Activated CD4-positive, alpha-beta T cell treated with anti-CD3 and anti-CD28 coated beads, Interleukin-2, Interleukin-6, amounts not matched to agents 100 ng/mL and 50 ng/mL, durations not matched to agents 16 hours and 8 hours (primary cell): ENCODE data around the gene LIMK2.
"Not testable (repeated sequence)": the region's sequence is repeated elsewhere in the genome, so short reads cannot be mapped to it uniquely, and the experiment has no call there.

Source experiments
- DNase-seq: peaks from one replicate; pipeline ENCODE4 v3.0.0-alpha.2; 2020

LIMK2 gene

GRCh38 chr22:31211862-31212730 lies at the start of gene LIMK2:
TSS of gene LIMK2 (plus strand) at chr22:31212298. CDS start at chr22:31212409, 111 bp downstream.
- DNase-seq = peak; percentile 98

GRCh38 chr22:31170971-31171370 lies 41.1 kb upstream of the LIMK2 start:
- DNase-seq = no peak

- not testable (repeated sequence) for DNase-seq
Observed at GRCh38 chr22:31171734-31172133, 40.4 kb upstream of the LIMK2 start.

- peak; percentile 48 for DNase-seq
Observed at GRCh38 chr22:31173386-31174145, 38.5 kb upstream of the LIMK2 start.

- no peak for DNase-seq
Observed at GRCh38 chr22:31176923-31177322, 35.2 kb upstream of the LIMK2 start.

- no peak for DNase-seq
Observed at GRCh38 chr22:31177420-31178162, 34.5 kb upstream of the LIMK2 start.

- no peak for DNase-seq
Observed at GRCh38 chr22:31178859-31179258, 33.2 kb upstream of the LIMK2 start.

- no peak for DNase-seq
Observed at GRCh38 chr22:31179345-31179744, 32.8 kb upstream of the LIMK2 start.

- DNase-seq = no peak
Observed at GRCh38 chr22:31184015-31184414, 28.1 kb upstream of the LIMK2 start.

- DNase-seq = no peak
Observed at GRCh38 chr22:31185056-31185455, 27.0 kb upstream of the LIMK2 start.

GRCh38 chr22:31187627-31188026 lies 24.5 kb upstream of the LIMK2 start:
- DNase-seq = no peak

- DNase-seq = no peak
Observed at GRCh38 chr22:31192513-31192912, 19.6 kb upstream of the LIMK2 start.

GRCh38 chr22:31193092-31193491 lies 19.0 kb upstream of the LIMK2 start:
- no peak for DNase-seq

GRCh38 chr22:31194681-31195080 lies 17.4 kb upstream of the LIMK2 start:
- DNase-seq = not testable (repeated sequence)

GRCh38 chr22:31199187-31199586 lies 12.9 kb upstream of the LIMK2 start:
- no peak for DNase-seq

- DNase-seq = not testable (repeated sequence)
Observed at GRCh38 chr22:31204352-31204984, 7.6 kb upstream of the LIMK2 start.

GRCh38 chr22:31205059-31205458 lies 7.0 kb upstream of the LIMK2 start:
- not testable (repeated sequence) for DNase-seq

GRCh38 chr22:31206460-31206859 lies 5.6 kb upstream of the LIMK2 start:
- not testable (repeated sequence) for DNase-seq

GRCh38 chr22:31206896-31207687 lies 5.0 kb upstream of the LIMK2 start:
- no peak for DNase-seq

- peak; percentile 40 for DNase-seq
Observed at GRCh38 chr22:31210556-31211421, 1.3 kb upstream of the LIMK2 start.

GRCh38 chr22:31211482-31211861 lies 626 bp upstream of the LIMK2 start:
- DNase-seq = no peak
